Common myeloid progenitor, CD34-positive (primary cell): Measurements from ENCODE around the gene ZBTB46.

Experiments
- CTCF ChIA-PET: fragments of 350-600 bp; sonication (Branson Sonifier 250); formaldehyde crosslinking; loops from one replicate; lab custom pipeline; 2021; ENCODE audit warnings: antibody characterized with exemption; lab: Charles Lee
- POLR2A ChIA-PET: fragments of 350-600 bp; sonication (Branson Sonifier 250); formaldehyde crosslinking; loops from one replicate; lab custom pipeline; 2021; ENCODE audit warnings: antibody characterized with exemption; lab: Charles Lee
- DNase-seq, 3 donors: peaks; one replicate each; pipeline versions ENCODE4 v3.0.0 to v3.0.0-alpha.2; 2013
- H3K27ac ChIP-seq, 2 experiments: 1 replicate in 1 of 2; 2 replicates in 1 of 2; pipeline ENCODE4 v1.7.0; 2013; ENCODE audit warnings: inconsistent platforms in 2 of 2, low read length in 2 of 2, mild to moderate bottlenecking in 2 of 2, low read depth in 1 of 2, moderate library complexity in 1 of 2; ENCODE audit not compliant: severe bottlenecking in 2 of 2, insufficient read depth in 1 of 2, poor library complexity in 1 of 2
- H3K27me3 ChIP-seq, 5 experiments: replicated peaks in 2 of 5; 1 replicate in 3 of 5; 2 replicates in 2 of 5; pipeline versions ENCODE4 v1.6.1 to v1.7.0; 2013; ENCODE audit warnings: low read length in 4 of 5, mild to moderate bottlenecking in 2 of 5, moderate library complexity in 2 of 5, inconsistent platforms in 1 of 5; ENCODE audit not compliant: insufficient read depth in 5 of 5, control insufficient read depth in 4 of 5
- H3K36me3 ChIP-seq, 4 experiments: 1 replicate in 2 of 4; 2 replicates in 2 of 4; pipeline versions ENCODE4 v1.6.1 to v1.7.0; 2013; ENCODE audit warnings: low read length in 3 of 4, control low read depth in 1 of 4, mild to moderate bottlenecking in 1 of 4; ENCODE audit not compliant: control insufficient read depth in 4 of 4, insufficient read depth in 4 of 4
- H3K4me1 ChIP-seq, 4 experiments: 1 replicate in 3 of 4; 2 replicates in 1 of 4; pipeline versions ENCODE4 v1.6.1 to v1.7.1; 2013; ENCODE audit warnings: low read length in 3 of 4, mild to moderate bottlenecking in 3 of 4, control low read depth in 1 of 4, inconsistent platforms in 1 of 4, moderate library complexity in 1 of 4; ENCODE audit not compliant: control insufficient read depth in 4 of 4, insufficient read depth in 4 of 4; ENCODE audit errors: control extremely low read depth in 1 of 4
- H3K4me3 ChIP-seq, 7 experiments: 1 replicate in 4 of 7; 2 replicates in 3 of 7; pipeline versions ENCODE4 v1.5.1 to v1.7.0; 2013; ENCODE audit warnings: mild to moderate bottlenecking in 7 of 7, low read length in 6 of 7, moderate library complexity in 6 of 7, inconsistent platforms in 2 of 7, low read depth in 2 of 7, control low read depth in 1 of 7; ENCODE audit not compliant: insufficient read depth in 4 of 7, control insufficient read depth in 1 of 7; ENCODE audit errors: extremely low read depth in 1 of 7
- H3K9me3 ChIP-seq, 5 experiments: 1 replicate in 4 of 5; 2 replicates in 1 of 5; pipeline versions ENCODE4 v1.6.1 to v1.7.1; 2013; ENCODE audit warnings: low read length in 4 of 5, mild to moderate bottlenecking in 2 of 5, inconsistent platforms in 1 of 5, low read depth in 1 of 5, moderate library complexity in 1 of 5; ENCODE audit not compliant: control insufficient read depth in 4 of 5, insufficient read depth in 2 of 5; ENCODE audit errors: control extremely low read depth in 1 of 5
- WGBS: methylation state at CpG from one replicate; pipeline ENCODE4 v1.1.5; 2013; ENCODE audit not compliant: insufficient coverage; 5-methylcytosine and 5-hydroxymethylcytosine counted together

ZBTB46 gene

GRCh38 chr20:63828951-63829350, 2.1 kb downstream of the ZBTB46 start:
- Histone ChIP-seq H3K4me3 (no peak overlapping the region), H3K27me3 (peaks cover 0 to 7% (median 2%) of the 10 kb centered on the region in 5 experiments), H3K27ac (no peak overlapping the region), H3K36me3 (no peaks in the 10 kb centered on the region), H3K9me3 (no peaks in the 10 kb centered on the region), H3K4me1 (peaks cover 5 to 27% (median 19%) of the 10 kb centered on the region in 4 experiments)
- POLR2A ChIA-PET, result no interaction called here
- DNase-seq, result no peak
- 94% methylated on average over 8 of the region's 10 CpGs for WGBS
- CTCF ChIA-PET, result no interaction called here

- H3K4me1 ChIP-seq, result peaks cover 5 to 27% (median 19%) of the 10 kb centered on the region in 4 experiments
- WGBS, result 89% methylated on average over 13 of the region's 14 CpGs
- peaks cover 0 to 7% (median 2%) of the 10 kb centered on the region in 5 experiments for H3K27me3 ChIP-seq
- no peak overlapping the region for H3K4me3 ChIP-seq
- H3K9me3 ChIP-seq, result no peaks in the 10 kb centered on the region
- CTCF ChIA-PET, result no interaction called here
- H3K27ac ChIP-seq, result no peak overlapping the region
- POLR2A ChIA-PET, result no interaction called here
- no peak for DNase-seq
- H3K36me3 ChIP-seq, result no peaks in the 10 kb centered on the region
These were observed 2.5 kb downstream of the ZBTB46 start for GRCh38 chr20:63828545-63828944.

- H3K27ac ChIP-seq, result no peak overlapping the region
- H3K27me3 ChIP-seq, result peaks cover 0 to 7% (median 2%) of the 10 kb centered on the region in 5 experiments
- no CpG with 5 or more reads among the region's 8 CpGs for WGBS
- no peaks in the 10 kb centered on the region for H3K9me3 ChIP-seq
- H3K36me3 ChIP-seq, result no peaks in the 10 kb centered on the region
- POLR2A ChIA-PET, result no interaction called here
- peaks cover 5 to 27% (median 19%) of the 10 kb centered on the region in 4 experiments for H3K4me1 ChIP-seq
- CTCF ChIA-PET, result no interaction called here
- H3K4me3 ChIP-seq, result no peak overlapping the region
- no peak for DNase-seq
These were observed 2.9 kb downstream of the ZBTB46 start for GRCh38 chr20:63828124-63828523.

- no peak for DNase-seq
- Histone ChIP-seq H3K27me3 (no peaks in the 10 kb centered on the region), H3K4me1 (peaks cover 5 to 21% (median 17%) of the 10 kb centered on the region in 4 experiments), H3K27ac (no peak overlapping the region), H3K9me3 (no peaks in the 10 kb centered on the region), H3K4me3 (no peak overlapping the region), H3K36me3 (no peaks in the 10 kb centered on the region)
- CTCF ChIA-PET, result interaction anchor here (1.4 to 1.5 kb wide), 2 partner anchors 18 to 32 kb away, joined by 3 to 5 read pairs; no protein-coding TSS in a partner anchor
- WGBS, result 98% methylated on average over 13 of the region's 13 CpGs
- POLR2A ChIA-PET, result no interaction called here
These were observed 4.3 kb downstream of the ZBTB46 start for GRCh38 chr20:63826753-63827152.

- Histone ChIP-seq H3K36me3 (no peaks in the 10 kb centered on the region), H3K9me3 (no peaks in the 10 kb centered on the region), H3K4me1 (peaks cover 5 to 21% (median 16%) of the 10 kb centered on the region in 4 experiments), H3K27me3 (no peaks in the 10 kb centered on the region), H3K27ac (no peak overlapping the region), H3K4me3 (no peak overlapping the region)
- ChIA-PET POLR2A (no interaction called here), CTCF (interaction anchor here (0.8 to 1.5 kb wide), 2 partner anchors 20 to 33 kb away, joined by 3 to 5 read pairs; no protein-coding TSS in a partner anchor)
- WGBS, result 96% methylated on average over 15 of the region's 25 CpGs
- no peak for DNase-seq
These were observed 5.5 kb downstream of the ZBTB46 start for GRCh38 chr20:63825331-63826118.

- WGBS, result 100% methylated on average over 3 of the region's 12 CpGs
- H3K27me3 ChIP-seq, result no peaks in the 10 kb centered on the region
- CTCF ChIA-PET, result no interaction called here
- H3K9me3 ChIP-seq, result no peaks in the 10 kb centered on the region
- no peak for DNase-seq
- no peak overlapping the region for H3K27ac ChIP-seq
- POLR2A ChIA-PET, result no interaction called here
- H3K4me1 ChIP-seq, result peaks cover 0 to 12% (median 4%) of the 10 kb centered on the region in 4 experiments
- no peak overlapping the region for H3K4me3 ChIP-seq
- H3K36me3 ChIP-seq, result no peaks in the 10 kb centered on the region
These were observed 7.3 kb downstream of the ZBTB46 start for GRCh38 chr20:63823691-63824311.

- Histone ChIP-seq H3K27ac (no peak overlapping the region), H3K36me3 (no peaks in the 10 kb centered on the region), H3K4me3 (no peak overlapping the region), H3K4me1 (peaks cover 0 to 12% (median 0%) of the 10 kb centered on the region in 4 experiments), H3K9me3 (no peaks in the 10 kb centered on the region), H3K27me3 (no peaks in the 10 kb centered on the region)
- WGBS, result 90% methylated on average over 15 of the region's 15 CpGs
- ChIA-PET CTCF (interaction anchor here (1.3 to 1.6 kb wide), 4 partner anchors 15 to 55 kb away, joined by 3 to 5 read pairs (median 4); partner anchors contain the start of gene ABHD16B), POLR2A (no interaction called here)
- no peak for DNase-seq
These were observed 8.8 kb downstream of the ZBTB46 start for GRCh38 chr20:63822276-63822696.
